NB4 (cell line): ENCODE results near the gene MAP1LC3B.

ENCODE experiments used
- DNase-seq: peaks from one replicate; pipeline ENCODE4 v3.0.0; 2010; ENCODE audit warnings: low read depth
- H3K4me3 ChIP-seq: one replicate; pipeline ENCODE4 v1.5.1; 2011; ENCODE audit warnings: mild to moderate bottlenecking, low read depth, low read length, moderate library complexity
- MYC ChIP-seq: IDR thresholded peaks from 2 replicates; pipeline ENCODE4 v1.6.1; 2011; ENCODE audit warnings: low read depth, low read length
- POLR2A ChIP-seq: IDR thresholded peaks from 2 replicates; pipeline ENCODE4 v1.6.1; 2011; ENCODE audit warnings: mild to moderate bottlenecking; ENCODE audit not compliant: insufficient read length; ENCODE audit errors: extremely low read depth
- TF ChIP-seq, protein P1 (sequence below): IDR thresholded peaks from one replicate; pipeline ENCODE4 v1.5.1; 2012; ENCODE audit warnings: low read depth, low read length
- TF ChIP-seq, protein P2 (sequence below): IDR thresholded peaks from 2 replicates; pipeline ENCODE4 v1.6.1; 2011; ENCODE audit warnings: low read depth, low read length

Gene MAP1LC3B

DNA sequence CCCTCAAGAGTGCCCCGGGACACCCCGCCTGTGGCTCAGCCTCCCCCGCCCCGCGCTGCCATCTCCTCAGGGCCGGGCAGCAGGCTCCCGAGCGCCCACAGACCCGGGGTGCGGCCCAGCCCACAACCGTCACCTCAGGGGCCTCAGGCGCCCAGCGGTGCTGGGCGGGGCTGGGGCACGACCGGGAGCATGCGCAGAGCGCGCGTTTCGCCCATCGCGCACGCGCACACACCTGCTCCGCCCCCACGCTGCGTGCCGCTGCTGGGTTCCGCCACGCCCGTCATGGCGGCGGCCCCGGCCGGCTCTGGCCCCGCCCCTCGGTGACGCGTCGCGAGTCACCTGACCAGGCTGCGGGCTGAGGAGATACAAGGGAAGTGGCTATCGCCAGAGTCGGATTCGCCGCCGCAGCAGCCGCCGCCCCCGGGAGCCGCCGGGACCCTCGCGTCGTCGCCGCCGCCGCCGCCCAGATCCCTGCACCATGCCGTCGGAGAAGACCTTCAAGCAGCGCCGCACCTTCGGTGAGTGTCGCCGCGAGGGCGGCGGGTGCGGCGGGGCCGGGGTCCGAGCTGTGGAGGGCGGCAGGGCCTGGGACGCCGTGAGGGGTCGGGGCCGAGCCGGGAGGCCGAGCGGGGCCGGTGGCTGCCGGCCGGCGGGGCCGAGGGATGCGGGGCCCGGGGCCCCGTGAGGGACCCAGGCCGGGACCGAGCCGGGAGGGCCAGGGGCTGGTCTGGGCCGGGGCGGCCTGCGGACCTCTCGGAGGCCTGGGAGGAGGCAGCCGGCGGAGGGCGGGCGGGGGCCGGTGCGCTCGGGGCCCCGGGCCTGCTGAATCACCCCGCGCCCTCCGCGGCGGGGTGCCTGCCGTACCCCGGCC, at the start of gene MAP1LC3B:
MAP1LC3B (plus strand) TSS at position 387 of the 871 bp plus-strand sequence; CDS start at position 479, 92 bp downstream.
- peak within 1 kb of the TSS; percentile 84 for H3K4me3 ChIP-seq
- TF ChIP-seq, protein P1, sequence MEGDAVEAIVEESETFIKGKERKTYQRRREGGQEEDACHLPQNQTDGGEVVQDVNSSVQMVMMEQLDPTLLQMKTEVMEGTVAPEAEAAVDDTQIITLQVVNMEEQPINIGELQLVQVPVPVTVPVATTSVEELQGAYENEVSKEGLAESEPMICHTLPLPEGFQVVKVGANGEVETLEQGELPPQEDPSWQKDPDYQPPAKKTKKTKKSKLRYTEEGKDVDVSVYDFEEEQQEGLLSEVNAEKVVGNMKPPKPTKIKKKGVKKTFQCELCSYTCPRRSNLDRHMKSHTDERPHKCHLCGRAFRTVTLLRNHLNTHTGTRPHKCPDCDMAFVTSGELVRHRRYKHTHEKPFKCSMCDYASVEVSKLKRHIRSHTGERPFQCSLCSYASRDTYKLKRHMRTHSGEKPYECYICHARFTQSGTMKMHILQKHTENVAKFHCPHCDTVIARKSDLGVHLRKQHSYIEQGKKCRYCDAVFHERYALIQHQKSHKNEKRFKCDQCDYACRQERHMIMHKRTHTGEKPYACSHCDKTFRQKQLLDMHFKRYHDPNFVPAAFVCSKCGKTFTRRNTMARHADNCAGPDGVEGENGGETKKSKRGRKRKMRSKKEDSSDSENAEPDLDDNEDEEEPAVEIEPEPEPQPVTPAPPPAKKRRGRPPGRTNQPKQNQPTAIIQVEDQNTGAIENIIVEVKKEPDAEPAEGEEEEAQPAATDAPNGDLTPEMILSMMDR, result no peak
- TF ChIP-seq POLR2A (peak; percentile 52), MYC (peak; percentile 88)
- TF ChIP-seq, protein P2, sequence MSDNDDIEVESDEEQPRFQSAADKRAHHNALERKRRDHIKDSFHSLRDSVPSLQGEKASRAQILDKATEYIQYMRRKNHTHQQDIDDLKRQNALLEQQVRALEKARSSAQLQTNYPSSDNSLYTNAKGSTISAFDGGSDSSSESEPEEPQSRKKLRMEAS, result peak; percentile 80
- DNase-seq, result peak; percentile 97

DNA sequence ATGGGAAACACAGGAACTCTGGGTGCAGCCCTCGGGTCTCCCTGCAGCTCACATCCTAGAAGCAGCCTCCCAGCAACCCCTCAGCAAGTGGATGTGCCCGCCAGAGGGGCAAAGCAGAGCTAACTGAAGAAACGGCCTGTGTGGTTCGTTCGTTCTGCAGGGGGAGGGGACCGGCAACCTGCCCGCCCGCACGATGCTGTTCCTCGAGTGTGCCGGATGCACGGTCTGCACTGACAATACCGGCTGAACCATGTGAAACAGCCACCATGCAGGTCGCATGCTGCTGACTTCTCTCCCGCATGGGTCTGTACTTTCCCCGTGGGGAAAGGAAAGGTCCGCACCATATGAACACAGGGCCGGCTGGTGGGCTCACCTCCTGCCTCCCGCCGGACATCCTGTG, 49.6 kb upstream of the MAP1LC3B start:
- no peak overlapping the region for H3K4me3 ChIP-seq
- no peak for DNase-seq
- TF ChIP-seq, protein P1, result no peak
- TF ChIP-seq MYC, result no peak
- TF ChIP-seq, protein P2, result no peak
- TF ChIP-seq POLR2A, result no peak

DNA sequence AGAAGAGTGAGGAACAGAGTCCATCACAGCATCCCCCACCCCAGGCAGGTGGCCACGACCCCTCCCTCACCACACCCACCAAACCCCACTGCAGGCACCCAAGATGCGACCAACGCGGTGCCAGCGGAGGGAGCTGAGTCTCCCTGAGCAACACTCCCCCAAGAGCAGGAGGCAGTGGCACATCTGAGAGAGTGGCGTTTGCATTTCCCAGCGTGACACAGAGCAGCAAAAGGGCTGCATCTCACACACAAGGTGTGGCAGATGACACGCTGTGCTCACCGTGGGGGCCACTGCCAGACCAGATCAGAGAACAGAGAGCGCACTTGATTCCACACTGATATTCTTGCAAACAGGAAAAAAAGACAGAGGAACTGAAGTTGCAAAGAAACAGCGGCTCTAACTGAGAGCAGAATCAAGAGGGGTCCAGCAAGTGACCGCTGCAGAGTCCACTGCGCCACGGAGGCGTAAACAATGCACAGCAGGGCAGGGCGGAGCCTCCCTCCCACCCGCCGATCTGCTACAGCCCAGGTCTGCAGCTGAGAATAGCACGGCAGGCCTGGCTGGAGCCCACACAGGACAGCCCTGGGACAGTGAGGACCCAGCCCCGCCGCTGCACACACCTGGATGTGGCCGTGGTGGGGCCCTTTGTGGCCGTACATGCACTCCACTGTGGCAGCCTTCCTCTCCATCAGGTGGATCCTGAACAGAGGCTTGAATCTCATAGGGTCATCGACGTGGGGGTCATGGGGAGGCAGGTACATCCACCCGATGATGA, 49.0 kb upstream of the MAP1LC3B start:
- no peak for DNase-seq

DNA sequence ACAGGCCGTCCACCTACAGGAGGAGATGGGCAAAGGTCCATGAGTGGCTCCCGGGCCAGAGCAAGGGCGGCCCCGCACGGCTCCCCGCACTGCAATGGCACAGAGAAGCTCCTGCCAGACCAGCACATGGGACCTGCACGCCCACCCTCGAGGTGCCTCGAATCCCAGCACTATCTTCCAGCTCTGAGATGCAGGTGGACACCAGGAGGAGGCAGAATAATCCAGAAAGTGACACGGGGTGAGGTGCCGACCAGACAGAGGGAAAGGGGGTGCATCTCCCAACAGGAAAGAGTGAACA, 48.4 kb upstream of the MAP1LC3B start:
- DNase-seq, result no peak
- no peak overlapping the region for H3K4me3 ChIP-seq
- no peak for TF ChIP-seq POLR2A

More for the DNA sequence above, 49.0 kb upstream of the MAP1LC3B start:
- TF ChIP-seq, protein P1, result no peak
- TF ChIP-seq, protein P2, result no peak
- TF ChIP-seq POLR2A, result no peak
- TF ChIP-seq MYC, result no peak
- H3K4me3 ChIP-seq, result no peak overlapping the region

DNA sequence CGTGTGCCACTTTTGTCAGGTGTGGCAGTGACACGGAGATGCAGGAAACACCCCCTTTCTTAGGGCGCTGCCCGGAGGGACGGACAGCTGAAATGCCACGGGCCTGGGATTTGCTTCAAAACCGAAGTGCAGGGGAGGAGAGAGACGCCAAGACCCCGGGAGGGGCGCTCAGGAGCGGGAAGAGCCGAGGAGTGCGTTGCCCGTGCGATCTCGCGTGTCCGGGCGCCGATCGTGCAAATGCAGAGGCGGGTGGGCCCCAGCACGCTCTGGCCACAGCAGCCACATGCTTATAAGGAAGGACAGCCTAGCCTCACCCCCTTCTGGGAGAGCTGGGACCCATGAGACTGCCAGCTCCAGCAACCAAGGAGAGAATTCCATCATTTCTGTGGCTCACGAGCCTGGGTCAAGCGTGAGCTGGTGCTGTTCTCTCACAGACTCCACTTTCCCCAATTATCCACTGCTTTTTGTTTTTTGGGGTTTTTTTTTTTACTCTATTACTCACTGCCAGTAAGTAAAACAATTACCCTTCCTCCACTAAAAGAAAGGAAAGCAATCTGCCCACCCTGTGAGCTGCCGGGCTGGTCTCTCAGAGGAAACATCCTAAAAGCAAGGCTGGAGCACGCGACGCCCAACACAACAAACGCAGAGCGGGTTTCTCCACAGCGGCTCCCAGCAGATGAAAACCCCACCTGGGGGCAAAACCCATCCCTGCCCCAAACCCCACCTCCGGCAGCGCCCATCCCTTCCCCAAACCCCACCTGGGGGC, 47.8 kb upstream of the MAP1LC3B start:
- H3K4me3 ChIP-seq, result no peak overlapping the region
- TF ChIP-seq MYC (no peak), POLR2A (no peak)
- TF ChIP-seq, protein P2, result no peak
- TF ChIP-seq, protein P1, result no peak
- no peak for DNase-seq
